NCI-H748 treated with DMSO at 0.1 percent for 48 hours (cell line): ENCODE results near the gene OR51I2.

ENCODE experiments used
- DNase-seq: peaks from one replicate; lab custom pipeline; 2025; lab: John Stamatoyannopoulos, UW

Gene OR51I2, protein sequence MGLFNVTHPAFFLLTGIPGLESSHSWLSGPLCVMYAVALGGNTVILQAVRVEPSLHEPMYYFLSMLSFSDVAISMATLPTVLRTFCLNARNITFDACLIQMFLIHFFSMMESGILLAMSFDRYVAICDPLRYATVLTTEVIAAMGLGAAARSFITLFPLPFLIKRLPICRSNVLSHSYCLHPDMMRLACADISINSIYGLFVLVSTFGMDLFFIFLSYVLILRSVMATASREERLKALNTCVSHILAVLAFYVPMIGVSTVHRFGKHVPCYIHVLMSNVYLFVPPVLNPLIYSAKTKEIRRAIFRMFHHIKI

DNA sequence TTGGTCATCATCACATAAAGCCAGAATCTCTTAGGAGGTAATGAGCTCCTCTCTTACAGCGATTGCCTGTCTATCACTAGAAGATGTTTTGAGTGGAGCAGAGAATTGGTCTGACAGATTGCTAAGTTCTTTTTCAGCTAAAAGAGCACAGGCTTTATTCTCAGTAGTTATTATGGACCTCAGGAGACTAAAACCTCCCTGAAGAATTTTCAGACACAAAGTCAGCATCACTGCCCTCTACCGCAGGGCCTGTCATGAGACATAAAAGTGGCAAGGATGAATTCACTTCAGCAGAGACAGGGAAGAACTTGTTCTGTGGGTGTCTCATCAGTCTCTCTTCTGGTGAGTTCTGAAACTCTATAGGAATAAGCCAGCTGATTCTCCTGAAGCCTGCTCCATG, at the start of gene OR51I2:
Gene OR51I2, plus strand, starts transcription at position 301 of the 400 bp plus-strand sequence. CDS start 4,166 bp downstream, outside the sequence.
- no peak for DNase-seq

DNA sequence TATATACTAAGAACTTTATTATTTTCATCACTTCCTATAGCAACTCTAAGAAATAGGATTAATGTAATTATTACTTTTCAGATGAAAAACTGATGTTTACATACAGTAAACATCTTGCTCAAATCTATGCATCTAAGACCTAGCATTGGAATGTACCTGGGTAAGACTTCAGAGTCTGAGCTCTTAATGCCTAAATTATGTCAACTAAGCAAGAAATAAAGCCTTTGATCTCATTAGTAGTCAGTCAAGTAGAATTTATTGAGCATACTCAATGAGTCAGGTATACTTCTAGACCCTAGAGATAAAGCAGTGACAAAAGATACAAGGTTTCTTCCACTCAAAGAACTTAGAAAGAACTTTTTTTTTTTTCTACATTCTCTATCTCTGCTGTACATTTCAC, 44.0 kb upstream of the OR51I2 start:
- DNase-seq, result no peak

DNA sequence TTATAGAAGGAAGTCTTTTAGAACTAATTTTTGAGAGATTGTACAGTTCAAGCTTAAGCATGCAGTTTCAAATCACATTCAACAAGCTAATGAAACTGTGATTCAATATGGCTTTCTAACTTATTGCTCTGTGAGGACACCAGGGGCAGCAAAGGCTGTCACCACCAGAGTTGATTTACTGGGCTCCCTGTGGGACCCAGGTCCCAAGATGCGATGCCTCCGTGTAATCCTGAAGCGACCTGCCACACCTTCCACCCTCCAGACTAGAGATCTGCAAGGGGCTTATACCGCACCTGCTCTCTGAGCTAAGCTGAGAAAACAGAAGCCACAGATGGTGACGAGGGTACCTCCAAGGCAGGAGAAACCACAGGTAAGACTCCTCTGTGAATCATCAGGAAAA, 28.1 kb upstream of the OR51I2 start:
- DNase-seq, result no peak

DNA sequence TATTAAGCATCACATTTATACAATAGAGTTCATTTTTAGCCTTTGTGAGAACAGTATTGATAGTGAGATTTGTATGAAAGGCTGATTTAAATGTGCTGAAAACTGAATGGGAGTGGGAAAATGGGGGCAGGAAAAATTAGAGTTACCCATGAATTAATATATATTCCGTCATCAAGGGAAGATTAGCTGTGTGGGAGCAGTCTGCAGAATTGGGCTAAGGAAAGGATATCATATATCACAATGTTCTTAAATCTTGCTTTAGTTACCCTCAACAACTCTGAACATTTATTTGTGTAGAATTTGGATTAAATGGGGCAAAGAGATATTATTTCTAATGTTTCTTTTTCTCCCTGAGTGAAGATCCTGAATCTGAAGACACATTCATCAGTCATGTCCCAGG, 27.3 kb upstream of the OR51I2 start, which contains the start of gene OR51Q1:
Gene OR51Q1, plus strand, starts transcription at position 301 of the 400 bp plus-strand sequence. Its CDS starts 90 bp downstream, at position 391.
- DNase-seq, result no peak

DNA sequence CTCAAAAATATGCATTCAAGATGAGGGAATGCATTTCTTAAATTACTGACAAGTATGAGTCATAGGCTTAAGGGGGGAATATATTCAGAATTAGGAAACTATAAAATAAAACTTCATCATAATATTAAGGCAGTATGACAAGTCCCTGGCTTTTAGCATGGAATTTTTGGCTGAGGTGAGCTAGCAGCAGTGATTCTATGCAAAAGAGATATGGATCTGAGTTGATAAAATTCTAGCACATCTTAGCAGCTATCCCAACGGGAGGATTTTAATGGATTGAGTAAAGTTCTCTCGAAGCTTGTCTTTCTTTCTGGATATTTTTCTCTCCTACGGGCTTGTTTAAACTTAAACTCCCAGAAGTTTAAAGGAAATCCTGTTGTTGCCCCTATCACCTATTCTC, 26.0 kb upstream of the OR51I2 start:
- no peak for DNase-seq

DNA sequence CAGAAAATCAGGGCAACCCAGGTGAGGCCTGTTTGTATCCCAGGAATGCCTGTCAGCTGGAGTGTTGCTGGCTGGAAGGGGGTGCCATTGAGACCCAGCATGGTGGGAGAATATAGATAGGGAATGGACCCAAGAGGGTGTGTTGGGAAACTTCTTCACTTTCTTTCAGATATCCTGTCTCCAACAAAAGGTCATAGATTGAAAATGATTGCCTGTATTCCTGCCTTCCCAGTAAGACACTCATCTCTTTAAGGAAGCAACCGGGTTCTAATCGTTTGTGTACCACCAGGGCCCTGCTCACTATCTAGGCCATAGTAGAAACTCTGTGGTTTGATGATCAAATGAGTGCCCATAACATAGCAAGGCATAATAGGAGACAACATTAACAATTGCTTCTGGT, 7.7 kb upstream of the OR51I2 start, which contains the start of gene OR51I1:
Gene OR51I1, minus strand, starts transcription at position 101 of the 400 bp plus-strand sequence. Its CDS starts 0 bp downstream, at position 101.
- no peak for DNase-seq

DNA sequence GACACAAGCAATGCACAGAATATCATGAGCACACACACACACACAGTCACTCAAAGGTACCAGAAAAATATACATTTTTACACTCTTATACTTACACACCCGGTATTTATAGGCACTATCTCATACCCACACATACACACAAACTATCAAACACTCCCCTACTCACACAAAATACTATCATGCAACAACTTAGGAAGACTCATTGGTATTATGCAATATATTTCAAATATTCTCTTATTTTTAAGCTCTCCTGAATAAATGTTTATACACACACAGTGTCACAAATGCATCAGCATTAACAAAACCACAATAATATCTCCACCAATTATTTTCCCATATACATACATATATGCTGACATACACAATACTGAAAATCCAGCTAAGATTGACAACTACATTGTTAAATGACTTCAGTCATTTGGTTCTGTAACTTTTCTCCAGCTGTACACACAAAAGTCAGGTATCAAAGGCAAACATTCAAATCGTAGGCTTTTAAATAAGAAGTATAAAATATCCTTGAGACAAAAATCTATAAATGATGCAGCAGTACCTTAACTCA, 5.2 kb upstream of the OR51I2 start:
- DNase-seq, result no peak

DNA sequence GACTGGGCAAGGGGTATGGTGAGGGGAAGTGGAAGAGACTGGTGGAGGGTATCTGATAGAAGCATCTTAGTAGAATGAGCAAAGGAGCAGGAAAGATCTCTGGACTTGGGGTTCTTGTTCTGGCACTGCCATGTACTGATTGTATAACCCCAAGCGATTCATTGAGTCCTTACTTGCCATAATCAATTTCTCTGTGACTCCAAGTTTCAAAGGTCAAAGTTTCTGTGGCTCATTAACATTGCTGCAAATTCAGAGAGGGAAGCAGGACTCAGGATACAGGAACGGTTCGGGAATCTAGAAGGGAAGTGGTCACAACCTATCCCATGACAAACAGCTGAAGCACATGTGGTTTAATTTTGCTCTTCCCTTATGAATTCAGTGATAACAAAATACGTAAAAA, 309 bp downstream of the OR51I2 start:
- no peak for DNase-seq

DNA sequence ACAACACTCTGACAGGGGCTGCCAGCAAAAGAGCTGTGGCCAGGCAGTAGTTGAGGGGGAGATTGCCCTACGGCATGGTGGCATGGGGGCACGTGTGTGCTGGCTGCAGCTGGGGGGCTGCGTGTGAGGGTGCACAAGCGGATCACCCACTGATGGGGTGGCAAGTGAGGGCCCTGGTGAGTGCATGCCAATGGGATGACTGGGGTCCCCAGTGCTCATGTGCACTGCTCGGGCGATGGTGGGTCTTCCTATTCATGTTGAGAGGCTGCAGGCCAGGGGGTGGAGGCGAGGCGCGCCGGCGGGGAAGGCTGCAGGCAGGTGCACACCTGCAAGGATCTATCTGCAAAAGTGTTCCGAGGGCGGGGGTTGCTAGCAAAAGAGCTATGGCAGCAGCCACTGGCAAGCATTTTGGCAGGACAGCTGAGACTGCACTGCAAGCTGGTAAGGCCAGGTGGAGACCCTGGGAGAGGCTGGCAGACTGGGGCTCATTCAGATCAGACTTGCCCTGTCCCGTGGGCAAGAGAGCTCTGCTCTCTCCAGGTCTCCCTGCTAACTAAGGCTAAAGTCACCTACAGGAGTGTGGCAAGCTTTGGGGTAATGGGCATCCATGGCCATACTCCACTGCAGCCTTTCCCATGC, 12.0 kb downstream of the OR51I2 start:
- no peak for DNase-seq

DNA sequence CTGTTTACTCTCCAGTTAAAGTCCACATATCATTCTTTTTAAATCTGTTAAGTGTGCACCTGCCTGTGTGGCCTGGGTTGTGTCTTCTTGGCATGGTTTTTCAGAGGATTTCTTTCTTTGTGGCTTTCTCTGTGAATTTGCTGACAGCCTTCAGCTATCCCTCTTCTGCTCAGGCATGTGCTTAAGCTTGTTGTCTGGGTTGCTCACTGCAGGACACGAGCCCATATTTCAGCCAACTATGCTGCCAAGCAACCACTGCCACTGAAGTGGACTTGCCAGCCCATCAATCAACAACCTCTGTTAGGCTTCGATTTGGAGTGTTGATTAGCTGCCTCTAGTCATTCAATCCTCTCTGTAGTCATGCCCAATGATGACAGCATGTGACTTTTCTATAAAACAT, 18.4 kb downstream of the OR51I2 start:
- DNase-seq, result no peak

DNA sequence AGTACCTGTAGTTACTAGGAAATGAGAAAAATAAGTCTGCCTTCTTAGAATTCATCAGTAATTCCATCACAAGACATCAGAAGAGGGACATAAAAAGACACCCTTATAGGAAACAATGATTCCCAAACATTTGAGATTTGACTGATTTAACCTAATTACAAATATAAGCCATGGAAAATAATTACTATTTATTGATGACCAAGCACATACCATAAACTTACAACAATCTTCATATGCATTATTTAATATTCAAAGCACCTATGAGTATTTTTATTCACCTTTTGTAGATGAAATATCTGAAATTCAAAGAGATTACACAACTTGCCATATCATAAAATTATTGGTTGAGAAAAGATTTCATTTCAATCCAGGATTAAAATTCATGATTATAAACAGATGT, 24.8 kb downstream of the OR51I2 start:
- DNase-seq, result no peak

DNA sequence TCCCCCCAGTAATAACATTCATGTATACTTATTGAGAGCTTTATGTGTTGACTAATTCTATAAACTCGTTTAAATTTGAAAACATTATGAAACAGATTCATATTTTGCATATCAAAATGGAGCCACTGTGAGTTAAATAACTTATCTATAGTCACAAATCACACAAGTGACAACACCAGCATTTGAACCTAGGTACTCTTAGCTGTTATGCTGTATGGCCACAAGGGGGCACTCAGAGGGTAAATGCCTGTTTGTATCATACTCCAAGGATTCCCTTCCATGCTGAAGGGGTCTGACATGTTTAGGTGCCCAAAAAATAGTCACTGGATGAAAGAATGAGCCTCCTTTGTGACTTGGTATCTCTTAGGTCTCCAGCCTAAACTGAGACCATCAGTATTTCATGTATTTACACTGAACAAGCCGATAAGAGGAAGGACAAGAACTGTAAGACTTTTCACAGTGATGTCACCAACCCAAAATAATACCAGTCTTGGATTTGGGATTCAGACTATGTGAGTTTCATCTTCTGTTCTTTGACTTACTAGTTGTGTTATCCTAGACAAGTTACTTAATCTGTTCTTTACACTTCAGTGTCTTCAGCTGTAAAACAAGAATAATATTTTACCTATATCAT, 27.2 kb downstream of the OR51I2 start:
- peak; percentile 12 for DNase-seq

DNA sequence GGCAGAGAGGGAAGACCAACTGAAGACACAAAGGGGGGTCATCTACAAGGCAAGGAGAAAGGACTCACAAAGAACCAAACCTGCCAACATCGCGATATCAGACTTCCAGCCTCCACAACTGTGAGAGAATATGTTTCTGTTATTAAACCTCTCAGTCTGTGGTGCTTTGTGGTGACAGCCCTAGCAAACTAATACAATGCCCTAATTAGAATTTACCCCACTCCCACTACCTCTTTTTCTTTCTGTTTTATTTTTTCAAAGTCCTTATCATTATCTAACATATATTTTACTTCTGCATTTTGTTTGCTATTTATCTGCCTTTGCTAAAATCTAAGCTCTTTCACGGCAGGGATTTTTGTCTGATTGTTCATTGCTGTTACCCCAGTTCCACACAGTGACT, 36.9 kb downstream of the OR51I2 start:
- DNase-seq, result no peak

DNA sequence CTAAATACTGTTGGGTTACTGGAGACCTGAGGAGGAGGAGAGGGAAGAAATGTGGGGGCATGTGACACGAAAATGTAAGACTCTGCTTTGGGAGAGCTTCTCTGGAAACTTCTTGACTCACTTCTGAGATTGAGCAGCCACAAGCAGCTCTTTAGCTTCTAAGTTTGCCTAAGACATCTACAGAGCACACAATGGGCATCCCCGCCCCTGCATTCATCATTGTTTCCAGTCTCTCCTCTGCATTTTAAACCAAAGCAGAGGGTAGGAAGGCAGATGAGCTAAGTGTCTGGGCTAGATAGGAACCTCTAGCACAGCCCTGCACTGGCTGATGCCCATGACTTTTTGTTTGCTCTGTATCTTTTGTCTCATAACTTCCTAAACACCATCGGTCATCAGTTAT, 37.3 kb downstream of the OR51I2 start:
- no peak for DNase-seq

DNA sequence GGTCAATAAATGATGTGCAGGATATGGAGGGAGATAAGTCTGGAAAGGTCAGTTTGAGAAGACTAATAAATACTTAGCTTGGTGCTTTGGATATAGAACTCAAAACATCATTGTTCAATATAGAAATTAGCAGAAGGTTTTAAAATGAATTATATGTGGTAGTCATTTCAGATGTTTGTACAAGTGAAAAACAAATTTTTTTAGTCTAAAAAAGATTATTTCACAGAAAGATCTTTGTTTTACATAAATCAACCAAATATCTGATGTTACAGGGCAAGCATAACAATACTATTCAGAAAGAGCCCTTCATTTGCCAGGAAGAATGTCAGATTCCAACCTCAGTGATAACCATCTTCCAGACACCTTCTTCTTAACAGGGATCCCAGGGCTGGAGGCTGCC, 39.3 kb downstream of the OR51I2 start, which contains the start of gene OR52D1:
Gene OR52D1, plus strand, starts transcription at position 301 of the 400 bp plus-strand sequence. Its CDS starts 22 bp downstream, at position 323.
- no peak for DNase-seq

DNA sequence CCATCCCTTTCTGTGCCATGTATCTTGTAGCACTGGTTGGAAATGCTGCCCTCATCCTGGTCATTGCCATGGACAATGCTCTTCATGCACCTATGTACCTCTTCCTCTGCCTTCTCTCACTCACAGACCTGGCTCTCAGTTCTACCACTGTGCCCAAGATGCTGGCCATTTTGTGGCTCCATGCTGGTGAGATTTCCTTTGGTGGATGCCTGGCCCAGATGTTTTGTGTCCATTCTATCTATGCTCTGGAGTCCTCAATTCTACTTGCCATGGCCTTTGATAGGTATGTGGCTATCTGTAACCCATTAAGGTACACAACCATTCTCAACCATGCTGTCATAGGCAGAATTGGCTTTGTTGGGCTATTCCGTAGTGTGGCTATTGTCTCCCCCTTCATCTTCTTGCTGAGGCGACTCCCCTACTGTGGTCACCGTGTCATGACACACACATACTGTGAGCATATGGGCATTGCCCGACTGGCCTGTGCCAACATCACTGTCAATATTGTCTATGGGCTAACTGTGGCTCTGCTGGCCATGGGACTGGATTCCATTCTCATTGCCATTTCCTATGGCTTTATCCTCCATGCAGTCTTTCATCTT, 39.8 kb downstream of the OR51I2 start:
- no peak for DNase-seq

DNA sequence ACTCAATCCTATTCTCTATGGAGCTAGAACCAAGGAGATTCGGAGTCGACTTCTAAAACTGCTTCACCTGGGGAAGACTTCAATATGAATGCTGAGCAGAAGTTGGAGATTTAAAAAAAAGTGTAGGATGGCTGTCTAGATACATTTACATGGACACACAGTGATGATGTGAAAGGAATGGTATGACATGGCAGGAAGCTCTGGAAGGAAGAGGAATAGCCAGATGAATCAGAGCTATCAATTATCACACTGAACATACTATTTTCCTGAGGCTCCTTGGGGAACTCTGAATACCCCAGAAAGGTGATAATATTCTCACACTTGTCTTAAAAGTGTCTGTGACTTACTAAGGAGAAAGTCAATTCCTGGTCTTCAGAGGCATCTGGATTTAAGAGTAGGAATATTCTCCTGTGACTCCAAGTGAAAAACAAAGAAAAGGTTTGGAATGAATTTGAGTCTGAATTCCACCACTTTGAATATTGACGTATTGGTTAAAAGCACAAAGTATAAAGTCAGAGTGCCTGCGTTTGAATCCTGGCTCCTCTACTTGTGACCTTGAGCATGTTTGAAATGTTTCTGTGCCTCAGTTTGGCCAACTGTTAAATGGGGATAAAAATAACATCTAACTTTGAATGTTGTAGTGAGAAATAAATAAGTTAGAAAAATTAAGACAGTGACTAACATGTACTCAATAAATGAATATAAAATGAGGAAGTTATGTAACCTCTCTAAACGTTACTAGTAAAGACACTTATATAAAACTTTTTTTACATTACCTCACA, 40.6 kb downstream of the OR51I2 start:
- no peak for DNase-seq

DNA sequence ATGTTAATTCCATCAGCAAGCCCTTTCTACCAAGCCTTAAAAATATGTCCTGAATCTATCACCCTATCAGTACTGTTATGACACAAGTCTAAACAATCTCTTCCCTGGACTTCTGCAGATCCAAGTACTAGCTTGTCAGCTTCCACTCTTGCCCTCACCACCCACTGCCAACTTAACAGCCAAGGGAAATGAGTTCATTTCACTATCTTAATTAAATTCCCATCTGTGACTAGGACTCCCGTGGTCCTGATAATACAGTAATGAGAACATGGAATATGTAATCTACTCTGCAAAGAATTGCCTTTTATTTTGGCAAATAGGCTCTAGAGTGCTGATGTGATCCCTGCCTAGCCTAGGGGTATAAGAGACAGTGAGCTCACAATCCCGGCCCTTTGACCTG, 50.5 kb downstream of the OR51I2 start:
- DNase-seq, result no peak

DNA sequence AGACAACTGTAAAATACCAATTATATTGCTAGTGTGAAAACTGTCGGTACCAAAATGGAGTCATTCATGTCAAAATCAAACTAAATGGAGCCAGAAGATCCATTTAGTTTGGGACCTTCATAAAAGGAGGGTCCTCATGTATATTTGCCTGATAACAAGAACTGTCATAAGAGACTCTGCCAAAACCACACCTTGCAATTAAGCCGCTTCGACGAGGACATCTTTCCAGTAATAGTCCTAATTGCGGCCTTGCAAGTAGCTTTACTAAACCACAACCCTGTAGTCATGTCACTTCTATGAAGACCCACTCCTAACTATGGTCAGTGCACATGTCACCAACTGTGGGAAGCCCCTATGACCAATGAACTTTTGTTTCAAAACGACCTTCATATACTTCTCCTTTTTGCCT, 51.3 kb downstream of the OR51I2 start:
- DNase-seq, result no peak

DNA sequence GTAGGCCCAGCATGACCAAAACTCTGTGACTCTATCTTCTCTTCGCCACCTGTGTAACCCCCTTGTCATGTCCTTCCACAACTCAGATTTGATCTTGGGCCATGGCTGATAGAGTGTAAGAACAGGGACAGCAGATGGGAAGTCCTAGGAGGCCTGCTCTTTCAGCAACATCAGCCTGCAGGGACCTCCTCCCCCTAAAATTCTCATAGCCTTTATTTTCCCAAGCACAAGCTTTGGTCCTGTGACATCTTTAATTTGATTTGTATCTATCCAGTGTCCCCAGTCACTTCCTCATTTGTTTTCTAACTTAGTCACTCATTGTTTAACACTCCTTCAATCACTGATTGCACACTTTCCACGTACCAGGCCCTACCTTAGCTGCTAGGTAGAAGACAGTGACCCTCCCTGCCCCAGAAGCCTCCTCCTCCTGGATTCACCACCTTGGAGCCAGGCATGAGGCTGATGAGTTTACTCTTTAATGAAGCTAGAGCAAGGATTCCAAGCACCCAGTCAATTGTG, 55.3 kb downstream of the OR51I2 start:
- no peak for DNase-seq

DNA sequence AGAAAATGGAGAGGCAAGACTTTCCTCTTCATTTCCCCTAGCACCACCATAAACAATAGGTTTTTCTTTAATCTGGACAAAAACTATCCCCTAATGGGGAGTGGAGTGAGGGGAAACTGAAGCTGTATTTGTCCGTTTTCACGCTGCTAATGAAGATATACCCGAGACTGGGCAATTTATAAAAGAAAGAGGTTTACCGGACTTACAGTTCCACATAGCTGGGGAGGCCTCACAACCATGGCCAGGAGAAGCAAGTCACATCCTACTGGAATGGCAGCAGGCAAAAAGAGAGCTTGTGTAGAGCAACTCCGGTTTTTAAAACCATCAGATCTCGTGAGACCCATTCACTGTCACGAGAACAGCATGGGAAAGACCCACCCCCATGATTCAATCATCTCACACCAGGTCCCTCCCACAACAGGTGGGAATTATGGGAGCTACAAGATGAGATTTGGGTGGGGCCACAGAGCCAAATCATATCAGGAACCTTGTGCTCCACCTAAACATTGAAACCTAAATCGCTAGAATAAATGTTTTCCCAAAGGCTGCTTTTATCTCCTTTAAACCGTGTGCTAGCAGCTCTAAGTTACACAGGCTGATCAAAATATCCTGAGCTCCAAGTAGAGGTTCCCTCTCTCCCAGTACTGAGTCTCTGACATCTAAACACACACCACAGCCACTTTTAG, 56.4 kb downstream of the OR51I2 start:
- DNase-seq, result no peak
